OCI-LY7 (cell line): ENCODE data around the gene DAB1. TPM values are rescaled to one million over a fixed set of nuclear protein-coding genes. Genes with fewer than 3 reads are reported as not detected.

Experiments used
- BruUV-seq: library from RNA; stranded (reverse); fragments of 400-500 nt; replicated peaks from 2 replicates; lab custom pipeline; 2021; lab: Mats Ljungman, UMichigan
- CTCF ChIA-PET: fragments of 300-600 bp; sonication (Branson Sonifier 250); formaldehyde crosslinking; loops from one replicate; lab custom pipeline; 2022; ENCODE audit warnings: antibody characterized with exemption; ENCODE audit not compliant: unreplicated experiment; lab: Charles Lee
- POLR2A ChIA-PET: fragments of 300-600 bp; sonication (Branson Sonifier 250); formaldehyde crosslinking; loops from one replicate; lab custom pipeline; 2022; ENCODE audit warnings: antibody characterized with exemption; lab: Charles Lee
- DNase-seq: peaks from one replicate; pipeline ENCODE4 v3.0.0-alpha.2; 2015; ENCODE audit warnings: low spot score
- H2AFZ ChIP-seq: fragments of 200-600 bp; sonication (generic), shearing (Covaris generic); 2 replicates; pipeline ENCODE4 v1.6.1; 2014; ENCODE audit warnings: mild to moderate bottlenecking, antibody characterized with exemption, low read length, moderate library complexity
- H3K27ac ChIP-seq: fragments of 200-600 bp; sonication (generic); 2 replicates; pipeline ENCODE4 v1.5.1; 2014; ENCODE audit warnings: mixed run types, low read depth, mild to moderate bottlenecking, moderate library complexity, low read length, inconsistent platforms; ENCODE audit not compliant: poor library complexity, severe bottlenecking
- H3K36me3 ChIP-seq: fragments of 200-600 bp; sonication (generic); 2 replicates; pipeline ENCODE4 v1.6.1; 2014; ENCODE audit warnings: mild to moderate bottlenecking, antibody characterized with exemption, low read length, moderate library complexity, mixed read lengths; ENCODE audit not compliant: insufficient read depth
- H3K4me1 ChIP-seq: fragments of 200-600 bp; sonication (generic); 2 replicates; pipeline ENCODE4 v1.5.1; 2014; ENCODE audit warnings: mild to moderate bottlenecking, low read length; ENCODE audit not compliant: insufficient read depth, poor library complexity, severe bottlenecking
- H3K4me2 ChIP-seq: fragments of 200-600 bp; sonication (generic); 2 replicates; pipeline ENCODE4 v1.6.1; 2014; ENCODE audit warnings: mild to moderate bottlenecking, low read length
- H3K4me3 ChIP-seq: fragments of 200-600 bp; sonication (generic); 2 replicates; pipeline ENCODE4 v1.5.1; 2014; ENCODE audit warnings: mild to moderate bottlenecking, low read depth, low read length; ENCODE audit not compliant: poor library complexity, severe bottlenecking
- H3K79me2 ChIP-seq: fragments of 200-600 bp; sonication (generic); 2 replicates; pipeline ENCODE4 v1.6.1; 2016; ENCODE audit warnings: low read depth, mild to moderate bottlenecking, low read length, moderate library complexity, mixed read lengths; ENCODE audit not compliant: insufficient read depth
- H3K9me2 ChIP-seq: fragments of 200-600 bp; sonication (generic); 2 replicates; pipeline ENCODE4 v1.6.1; 2016; ENCODE audit warnings: mild to moderate bottlenecking, low read length, mixed read lengths; ENCODE audit not compliant: insufficient read depth
- H3K9me3 ChIP-seq: fragments of 200-600 bp; sonication (generic); 2 replicates; pipeline ENCODE4 v1.6.1; 2014; ENCODE audit warnings: mild to moderate bottlenecking, mixed run types, low read length, mixed read lengths
- H4K20me1 ChIP-seq: fragments of 200-600 bp; sonication (generic); 2 replicates; pipeline ENCODE4 v1.6.1; 2014; ENCODE audit warnings: mild to moderate bottlenecking, antibody characterized with exemption, low read length, moderate library complexity, mixed read lengths; ENCODE audit not compliant: insufficient read depth
- EZH2phosphoT487 ChIP-seq: fragments of 200-600 bp; sonication (generic); IDR thresholded peaks from 2 replicates; pipeline ENCODE4 v1.6.1; 2018; ENCODE audit warnings: low read depth, borderline replicate concordance, mild to moderate bottlenecking, mixed run types, antibody characterized with exemption, low read length, moderate library complexity, mixed read lengths
- intact Hi-C: fragments of 100-400 bp; cut with micrococcal nuclease; formaldehyde crosslinking; loops from one replicate; pipeline ENCODE4 v1.10.0; 2022; ENCODE audit not compliant: unreplicated experiment
- total RNA-seq, 2 experiments: library from RNA; depleted of rRNA in 1 of 2; stranded (reverse); fragments of >200 nt in 1 of 2; shearing (Covaris generic) in 1 of 2; gene quantifications; 2 replicates each; pipeline ENCODE4 v1.2.3, GENCODE V29; 2014 to 2022
- TF ChIP-seq, protein P1 (sequence below): fragments of 200-600 bp; sonication (generic); conservative IDR thresholded peaks from 2 replicates; pipeline ENCODE4 v1.5.1; 2014; ENCODE audit warnings: mild to moderate bottlenecking, antibody characterized with exemption, low read length, moderate library complexity, mixed read lengths

The DAB1 gene
- total RNA-seq, 2 experiments from 2014 or later: not detected

DNA sequence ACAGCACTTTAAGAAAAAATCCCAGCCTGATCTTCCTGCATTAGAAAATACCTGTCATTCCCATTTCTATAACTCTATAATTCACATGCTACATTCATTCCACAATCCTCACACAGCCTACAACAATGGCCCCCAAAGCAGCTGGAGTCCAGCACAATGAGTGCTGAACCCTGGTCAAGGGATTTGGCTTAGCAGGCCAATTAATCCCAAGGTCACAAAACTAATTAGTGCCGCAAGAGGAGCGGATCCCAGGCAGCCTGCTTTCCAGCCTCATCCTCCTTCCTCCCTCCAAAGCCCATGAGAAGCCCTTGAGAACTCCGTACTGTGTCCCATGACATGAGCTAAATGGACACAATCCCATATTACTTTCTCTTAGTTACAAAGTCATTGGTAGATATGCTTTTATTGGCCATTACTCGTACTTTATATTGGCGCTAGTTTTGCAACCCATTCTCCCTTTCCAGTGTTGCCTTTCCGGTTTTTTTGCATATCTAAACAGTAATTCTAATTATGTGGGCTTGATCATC lies 94.8 kb downstream of the DAB1 start:
- Histone ChIP-seq H3K4me3 (no peak overlapping the region), H3K4me1 (no peaks in the 10 kb centered on the region), H3K27ac (no peak overlapping the region), H2AFZ (no peak overlapping the region), H3K4me2 (no peak overlapping the region), H3K9me2 (no peaks in the 10 kb centered on the region), H3K79me2 (no peaks in the 10 kb centered on the region), H3K36me3 (no peaks in the 10 kb centered on the region), H3K9me3 (no peaks in the 10 kb centered on the region), H4K20me1 (no peaks in the 10 kb centered on the region)
- no peak for DNase-seq
- TF ChIP-seq EZH2phosphoT487: no peak
- TF ChIP-seq, protein P1, sequence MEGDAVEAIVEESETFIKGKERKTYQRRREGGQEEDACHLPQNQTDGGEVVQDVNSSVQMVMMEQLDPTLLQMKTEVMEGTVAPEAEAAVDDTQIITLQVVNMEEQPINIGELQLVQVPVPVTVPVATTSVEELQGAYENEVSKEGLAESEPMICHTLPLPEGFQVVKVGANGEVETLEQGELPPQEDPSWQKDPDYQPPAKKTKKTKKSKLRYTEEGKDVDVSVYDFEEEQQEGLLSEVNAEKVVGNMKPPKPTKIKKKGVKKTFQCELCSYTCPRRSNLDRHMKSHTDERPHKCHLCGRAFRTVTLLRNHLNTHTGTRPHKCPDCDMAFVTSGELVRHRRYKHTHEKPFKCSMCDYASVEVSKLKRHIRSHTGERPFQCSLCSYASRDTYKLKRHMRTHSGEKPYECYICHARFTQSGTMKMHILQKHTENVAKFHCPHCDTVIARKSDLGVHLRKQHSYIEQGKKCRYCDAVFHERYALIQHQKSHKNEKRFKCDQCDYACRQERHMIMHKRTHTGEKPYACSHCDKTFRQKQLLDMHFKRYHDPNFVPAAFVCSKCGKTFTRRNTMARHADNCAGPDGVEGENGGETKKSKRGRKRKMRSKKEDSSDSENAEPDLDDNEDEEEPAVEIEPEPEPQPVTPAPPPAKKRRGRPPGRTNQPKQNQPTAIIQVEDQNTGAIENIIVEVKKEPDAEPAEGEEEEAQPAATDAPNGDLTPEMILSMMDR: no peak
- no TSS peak for BruUV-seq
- intact Hi-C loops: loop anchor here (5.0 kb wide), 1 partner anchor 153 kb away; no protein-coding TSS in a partner anchor
- CTCF ChIA-PET: no interaction called here
- POLR2A ChIA-PET: interaction anchor here (0.7 kb wide), 2 partner anchors 14 to 1090 kb away, joined by 3 to 6 read pairs; no protein-coding TSS in a partner anchor

DNA sequence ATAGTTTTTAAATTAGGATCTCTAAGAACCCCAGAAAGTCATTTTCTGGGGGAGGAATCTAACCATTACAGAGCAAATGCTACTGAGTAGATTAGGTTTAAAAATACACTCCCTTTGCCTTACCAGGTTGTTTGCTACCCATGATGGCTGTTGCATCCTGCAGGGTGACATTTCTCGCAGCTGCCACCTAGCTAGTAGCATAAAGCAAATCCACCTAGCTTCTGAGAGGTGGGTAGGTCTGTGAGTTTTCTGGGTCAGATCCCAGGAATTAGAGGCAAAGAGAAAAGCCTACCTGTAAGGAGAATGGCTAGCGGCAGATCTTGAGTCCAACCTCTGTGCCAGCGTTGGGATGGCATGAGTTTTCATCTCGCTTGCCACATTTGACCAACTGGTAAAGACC lies 95.9 kb downstream of the DAB1 start:
- DNase-seq: no peak
- Histone ChIP-seq H3K36me3 (no peaks in the 10 kb centered on the region), H3K4me3 (no peak overlapping the region), H3K9me3 (no peaks in the 10 kb centered on the region), H3K79me2 (no peaks in the 10 kb centered on the region), H3K4me2 (no peak overlapping the region), H3K9me2 (no peaks in the 10 kb centered on the region), H2AFZ (no peak overlapping the region), H3K4me1 (no peaks in the 10 kb centered on the region), H3K27ac (no peak overlapping the region), H4K20me1 (no peaks in the 10 kb centered on the region)
- POLR2A ChIA-PET: no interaction called here
- intact Hi-C loops: loop anchor here (5.0 kb wide), 1 partner anchor 154 kb away; no protein-coding TSS in a partner anchor
- TF ChIP-seq, protein P1: no peak
- no TSS peak for BruUV-seq
- CTCF ChIA-PET: no interaction called here

- no peak for TF ChIP-seq EZH2phosphoT487
- TF ChIP-seq, protein P1: no peak
- H3K79me2 ChIP-seq: no peaks in the 10 kb centered on the region
- no peak overlapping the region for H3K4me2 ChIP-seq
- CTCF ChIA-PET: no interaction called here
- POLR2A ChIA-PET: no interaction called here
- H2AFZ ChIP-seq: no peak overlapping the region
- H3K36me3 ChIP-seq: no peaks in the 10 kb centered on the region
- no peaks in the 10 kb centered on the region for H3K9me3 ChIP-seq
- no TSS peak for BruUV-seq
- intact Hi-C loops: loop anchor here (5.0 kb wide), 1 partner anchor 155 kb away; no protein-coding TSS in a partner anchor
- H3K27ac ChIP-seq: no peak overlapping the region
- no peaks in the 10 kb centered on the region for H4K20me1 ChIP-seq
- H3K4me1 ChIP-seq: no peaks in the 10 kb centered on the region
- H3K4me3 ChIP-seq: no peak overlapping the region
- no peaks in the 10 kb centered on the region for H3K9me2 ChIP-seq
- DNase-seq: no peak
Observed at GRCh38 chr1:57327336-57327735, 96.5 kb downstream of the DAB1 start.
